LNCaP clone FGC (cell line): ENCODE data around the gene AXIN2.

Experiments
- DNase-seq: peaks from one replicate; pipeline ENCODE4 v3.0.0-alpha.2; 2011; ENCODE audit warnings: low read depth
- H3K4me3 ChIP-seq: 2 replicates; pipeline ENCODE4 v1.5.1; 2011; ENCODE audit warnings: mild to moderate bottlenecking, low read depth, low read length, control low read depth
- TF ChIP-seq, protein P1 (sequence below): IDR thresholded peaks from 2 replicates; pipeline ENCODE4 v1.5.1; 2012; ENCODE audit warnings: mild to moderate bottlenecking; ENCODE audit not compliant: control insufficient read depth, insufficient read depth; ENCODE audit errors: extremely low read depth

The AXIN2 gene, protein sequence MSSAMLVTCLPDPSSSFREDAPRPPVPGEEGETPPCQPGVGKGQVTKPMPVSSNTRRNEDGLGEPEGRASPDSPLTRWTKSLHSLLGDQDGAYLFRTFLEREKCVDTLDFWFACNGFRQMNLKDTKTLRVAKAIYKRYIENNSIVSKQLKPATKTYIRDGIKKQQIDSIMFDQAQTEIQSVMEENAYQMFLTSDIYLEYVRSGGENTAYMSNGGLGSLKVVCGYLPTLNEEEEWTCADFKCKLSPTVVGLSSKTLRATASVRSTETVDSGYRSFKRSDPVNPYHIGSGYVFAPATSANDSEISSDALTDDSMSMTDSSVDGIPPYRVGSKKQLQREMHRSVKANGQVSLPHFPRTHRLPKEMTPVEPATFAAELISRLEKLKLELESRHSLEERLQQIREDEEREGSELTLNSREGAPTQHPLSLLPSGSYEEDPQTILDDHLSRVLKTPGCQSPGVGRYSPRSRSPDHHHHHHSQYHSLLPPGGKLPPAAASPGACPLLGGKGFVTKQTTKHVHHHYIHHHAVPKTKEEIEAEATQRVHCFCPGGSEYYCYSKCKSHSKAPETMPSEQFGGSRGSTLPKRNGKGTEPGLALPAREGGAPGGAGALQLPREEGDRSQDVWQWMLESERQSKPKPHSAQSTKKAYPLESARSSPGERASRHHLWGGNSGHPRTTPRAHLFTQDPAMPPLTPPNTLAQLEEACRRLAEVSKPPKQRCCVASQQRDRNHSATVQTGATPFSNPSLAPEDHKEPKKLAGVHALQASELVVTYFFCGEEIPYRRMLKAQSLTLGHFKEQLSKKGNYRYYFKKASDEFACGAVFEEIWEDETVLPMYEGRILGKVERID

DNA sequence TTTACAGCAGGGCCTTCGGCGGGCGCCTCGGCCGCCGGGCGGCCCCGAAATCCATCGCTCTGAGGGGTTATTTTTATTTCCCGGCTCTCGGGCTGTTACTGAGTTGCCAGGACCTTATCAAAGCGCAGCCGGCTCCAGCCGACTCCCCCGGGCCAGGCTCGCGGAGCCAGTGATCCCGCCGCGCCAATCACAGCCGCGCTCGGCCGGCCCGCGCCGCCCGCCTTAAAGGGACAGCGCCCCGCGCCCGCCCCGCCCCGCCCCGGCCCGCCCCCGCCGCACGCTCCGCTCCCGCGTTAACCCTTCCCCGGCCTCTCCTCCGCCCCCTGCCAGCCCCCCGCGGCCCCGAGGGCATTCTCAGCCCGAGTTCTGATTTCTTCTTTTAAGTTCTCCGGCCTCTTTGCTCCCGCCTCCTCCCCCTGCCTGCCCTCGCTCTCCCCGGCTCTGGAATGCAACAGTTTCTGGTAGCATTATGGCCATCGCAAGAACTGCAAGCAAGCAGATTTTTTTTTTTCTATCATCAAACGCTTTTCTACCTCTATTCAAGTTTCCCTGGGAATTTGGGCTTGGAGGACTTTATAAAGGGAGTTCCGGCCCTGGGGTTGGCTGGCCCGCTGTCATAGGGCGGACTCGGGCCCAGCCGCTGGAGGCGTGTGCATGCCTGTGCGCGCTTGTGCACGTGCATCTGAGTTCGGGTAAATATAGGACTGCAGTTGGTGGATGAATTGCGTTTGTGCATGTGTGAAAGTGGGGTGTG lies at the start of gene AXIN2:
AXIN2 (minus strand) TSS at position 197 of the 754 bp plus-strand sequence. CDS start 3,028 bp downstream, outside the sequence.
- TF ChIP-seq, protein P1, sequence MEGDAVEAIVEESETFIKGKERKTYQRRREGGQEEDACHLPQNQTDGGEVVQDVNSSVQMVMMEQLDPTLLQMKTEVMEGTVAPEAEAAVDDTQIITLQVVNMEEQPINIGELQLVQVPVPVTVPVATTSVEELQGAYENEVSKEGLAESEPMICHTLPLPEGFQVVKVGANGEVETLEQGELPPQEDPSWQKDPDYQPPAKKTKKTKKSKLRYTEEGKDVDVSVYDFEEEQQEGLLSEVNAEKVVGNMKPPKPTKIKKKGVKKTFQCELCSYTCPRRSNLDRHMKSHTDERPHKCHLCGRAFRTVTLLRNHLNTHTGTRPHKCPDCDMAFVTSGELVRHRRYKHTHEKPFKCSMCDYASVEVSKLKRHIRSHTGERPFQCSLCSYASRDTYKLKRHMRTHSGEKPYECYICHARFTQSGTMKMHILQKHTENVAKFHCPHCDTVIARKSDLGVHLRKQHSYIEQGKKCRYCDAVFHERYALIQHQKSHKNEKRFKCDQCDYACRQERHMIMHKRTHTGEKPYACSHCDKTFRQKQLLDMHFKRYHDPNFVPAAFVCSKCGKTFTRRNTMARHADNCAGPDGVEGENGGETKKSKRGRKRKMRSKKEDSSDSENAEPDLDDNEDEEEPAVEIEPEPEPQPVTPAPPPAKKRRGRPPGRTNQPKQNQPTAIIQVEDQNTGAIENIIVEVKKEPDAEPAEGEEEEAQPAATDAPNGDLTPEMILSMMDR = no peak
- peak within 1 kb of the TSS; percentile 73 for H3K4me3 ChIP-seq
- peak; percentile 61 for DNase-seq

DNA sequence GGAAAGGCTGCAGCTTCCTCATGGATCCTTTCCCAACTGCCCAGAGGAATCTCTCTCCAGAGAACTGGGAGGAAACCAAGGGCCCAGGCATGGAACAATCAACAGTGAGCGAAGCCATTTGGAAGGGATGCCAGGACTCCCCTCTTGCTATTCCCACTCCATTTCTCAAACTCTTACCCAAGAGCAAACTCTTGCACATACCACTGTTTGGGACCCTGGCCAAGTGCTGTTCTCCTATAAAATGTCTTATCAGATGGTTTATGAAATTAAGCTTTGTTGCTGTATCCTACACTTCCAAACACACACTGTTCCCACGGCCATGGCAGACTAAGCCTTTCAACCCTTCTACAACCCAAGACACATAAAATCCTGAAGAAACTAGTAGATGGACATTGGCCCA lies 48.3 kb upstream of the AXIN2 start:
- no peak overlapping the region for H3K4me3 ChIP-seq
- DNase-seq = peak; percentile 84
- TF ChIP-seq, protein P1 = no peak

DNA sequence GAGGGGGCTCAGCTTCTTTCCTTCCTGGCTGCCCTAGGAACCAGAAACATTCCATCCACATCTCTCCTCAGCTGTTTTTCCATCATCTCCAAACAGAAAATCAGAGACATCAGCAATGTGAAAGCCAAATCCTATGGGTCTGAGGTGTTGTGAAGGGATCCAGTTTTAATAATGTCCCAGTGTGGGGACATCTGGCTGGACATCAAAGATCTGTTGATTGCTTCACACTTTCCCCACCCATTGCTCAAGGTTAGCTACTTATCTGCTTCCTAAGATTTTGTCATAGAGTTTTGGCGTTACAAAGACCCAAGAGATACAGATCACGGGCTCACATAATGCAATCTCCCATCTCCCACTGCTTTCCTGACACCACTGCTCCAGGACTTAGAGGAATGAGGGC lies 47.8 kb upstream of the AXIN2 start:
- no peak for DNase-seq
- TF ChIP-seq, protein P1 = no peak
- no peak overlapping the region for H3K4me3 ChIP-seq

DNA sequence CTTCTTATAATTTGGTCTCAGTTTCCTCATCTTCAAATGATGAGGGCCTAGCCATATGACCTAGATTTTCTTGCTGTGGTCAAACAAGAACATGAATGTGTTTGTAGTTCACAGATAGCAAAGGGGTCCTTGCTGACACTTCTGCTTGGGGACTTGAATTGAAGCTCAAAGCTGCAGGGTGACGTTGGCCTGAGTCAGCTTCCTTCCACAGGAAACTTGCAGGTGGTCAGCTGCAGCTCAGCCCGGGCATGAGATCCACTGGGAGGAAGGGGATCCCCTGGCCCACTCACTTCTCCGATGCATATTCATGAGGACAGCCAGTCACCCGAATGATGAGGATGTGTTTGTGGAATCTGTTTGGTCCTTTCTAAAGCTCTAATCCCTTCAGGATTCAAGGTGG lies 42.6 kb upstream of the AXIN2 start:
- TF ChIP-seq, protein P1 = no peak
- H3K4me3 ChIP-seq = no peak overlapping the region
- no peak for DNase-seq

DNA sequence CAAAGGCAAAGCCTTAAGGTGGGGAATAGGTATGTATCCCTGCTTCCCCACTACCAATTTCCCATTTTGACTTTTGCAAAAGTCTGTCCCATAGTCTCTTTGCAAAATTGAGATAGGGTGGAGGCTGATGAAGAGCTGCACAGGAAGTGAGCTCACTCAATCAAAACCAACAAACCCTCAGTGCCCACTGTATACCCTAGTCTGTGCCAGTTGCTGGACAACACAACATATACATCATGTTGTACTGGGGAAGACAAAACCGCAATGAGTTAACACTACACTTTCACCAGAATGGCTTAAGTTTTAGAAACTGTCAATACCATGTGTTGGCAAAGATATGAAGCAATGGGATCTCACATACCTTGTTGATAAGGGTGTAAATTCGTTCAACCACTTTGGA lies 40.4 kb upstream of the AXIN2 start:
- TF ChIP-seq, protein P1 = no peak
- no peak overlapping the region for H3K4me3 ChIP-seq

DNA sequence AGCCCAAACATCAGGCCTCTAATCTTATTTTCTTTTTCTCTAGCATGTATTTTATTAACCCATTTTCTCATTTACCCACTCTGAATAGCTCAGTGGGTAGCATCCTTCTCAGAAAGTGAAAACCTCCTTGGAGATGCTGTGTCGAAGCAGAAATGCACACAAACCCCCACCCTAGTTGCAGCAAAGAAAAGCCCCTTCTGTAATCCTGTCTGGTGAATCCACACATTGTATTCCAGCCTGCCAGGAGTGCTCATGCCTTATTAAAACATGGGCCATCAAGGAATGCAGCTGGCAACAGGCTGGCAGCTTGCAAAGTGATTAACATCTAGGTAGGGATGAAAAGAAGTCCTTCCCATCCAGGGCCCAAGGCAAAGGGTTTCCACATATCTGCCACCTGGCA lies 39.7 kb upstream of the AXIN2 start:
- TF ChIP-seq, protein P1 = no peak
- no peak overlapping the region for H3K4me3 ChIP-seq
- no peak for DNase-seq

More for the DNA sequence above, 40.4 kb upstream of the AXIN2 start:
- DNase-seq = no peak
